Activated naive CD4-positive, alpha-beta T cell treated with anti-CD3 and anti-CD28 coated beads, Interleukin-2, amount 50 U/mL, for 24 hours (primary cell): ENCODE measurements around the gene TMEM151A.

Experiments used
- H3K27ac Mint-ChIP-seq: one replicate; pipeline ENCODE4 v1.8.0; 2021; ENCODE audit warnings: mild to moderate bottlenecking, mixed read lengths
- H3K27me3 Mint-ChIP-seq: one replicate; pipeline ENCODE4 v1.8.0; 2021; ENCODE audit warnings: mixed read lengths
- H3K36me3 Mint-ChIP-seq: one replicate; pipeline ENCODE4 v1.8.0; 2021; ENCODE audit warnings: mixed read lengths
- H3K4me1 Mint-ChIP-seq: one replicate; pipeline ENCODE4 v1.8.0; 2021; ENCODE audit warnings: mixed read lengths
- H3K4me3 Mint-ChIP-seq: one replicate; pipeline ENCODE4 v1.8.0; 2021; ENCODE audit warnings: mild to moderate bottlenecking, mixed read lengths
- H3K9me3 Mint-ChIP-seq: one replicate; pipeline ENCODE4 v1.8.0; 2021; ENCODE audit warnings: mixed read lengths

TMEM151A gene

DNA sequence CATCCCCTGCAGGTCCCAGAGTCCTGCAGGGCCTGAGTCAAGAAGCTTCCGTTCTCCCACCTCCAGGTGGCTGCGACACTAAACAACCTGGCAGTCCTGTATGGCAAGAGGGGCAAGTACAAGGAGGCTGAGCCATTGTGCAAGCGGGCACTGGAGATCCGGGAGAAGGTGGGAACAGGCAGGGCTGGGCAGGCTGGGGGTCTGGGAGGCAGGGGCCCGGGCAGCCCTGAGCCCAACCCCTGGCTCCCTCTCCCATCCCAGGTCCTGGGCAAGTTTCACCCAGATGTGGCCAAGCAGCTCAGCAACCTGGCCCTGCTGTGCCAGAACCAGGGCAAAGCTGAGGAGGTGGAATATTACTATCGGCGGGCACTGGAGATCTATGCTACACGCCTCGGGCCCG, 27.9 kb upstream of the TMEM151A start:
- H3K27ac Mint-ChIP-seq, result no peak overlapping the region
- H3K4me1 Mint-ChIP-seq, result peaks cover 23% of the 10 kb centered on the region
- H3K36me3 Mint-ChIP-seq, result peaks cover 8% of the 10 kb centered on the region
- H3K4me3 Mint-ChIP-seq, result no peak overlapping the region
- no peaks in the 10 kb centered on the region for H3K27me3 Mint-ChIP-seq
- H3K9me3 Mint-ChIP-seq, result no peaks in the 10 kb centered on the region

GRCh38 chr11:66264383-66264782, 27.3 kb upstream of the TMEM151A start:
- no peaks in the 10 kb centered on the region for H3K9me3 Mint-ChIP-seq
- peaks cover 4% of the 10 kb centered on the region for H3K36me3 Mint-ChIP-seq
- no peak overlapping the region for H3K27ac Mint-ChIP-seq
- H3K4me3 Mint-ChIP-seq, result no peak overlapping the region
- peaks cover 19% of the 10 kb centered on the region for H3K4me1 Mint-ChIP-seq
- H3K27me3 Mint-ChIP-seq, result no peaks in the 10 kb centered on the region

DNA sequence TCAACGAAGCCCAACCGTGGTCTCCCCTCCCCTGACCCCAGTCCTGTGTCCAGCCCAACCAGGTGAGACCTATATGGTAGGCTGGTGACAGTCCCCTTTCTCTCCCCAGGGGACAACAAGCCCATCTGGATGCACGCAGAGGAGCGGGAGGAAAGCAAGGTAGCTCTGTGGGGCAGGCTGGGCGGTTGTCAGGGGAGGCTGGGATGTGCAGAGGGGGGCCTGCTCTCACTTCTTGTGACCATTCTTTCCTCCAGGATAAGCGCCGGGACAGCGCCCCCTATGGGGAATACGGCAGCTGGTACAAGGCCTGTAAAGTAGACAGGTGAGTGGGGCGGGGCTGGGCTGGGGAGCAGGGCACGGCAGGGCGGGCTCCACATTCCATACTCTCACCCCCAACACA, 26.8 kb upstream of the TMEM151A start:
- no peaks in the 10 kb centered on the region for H3K9me3 Mint-ChIP-seq
- H3K27me3 Mint-ChIP-seq, result no peaks in the 10 kb centered on the region
- no peak overlapping the region for H3K4me3 Mint-ChIP-seq
- peaks cover 1% of the 10 kb centered on the region for H3K36me3 Mint-ChIP-seq
- no peak overlapping the region for H3K27ac Mint-ChIP-seq
- H3K4me1 Mint-ChIP-seq, result peaks cover 20% of the 10 kb centered on the region

GRCh38 chr11:66265531-66266377, 25.9 kb upstream of the TMEM151A start:
- H3K27ac Mint-ChIP-seq, result no peak overlapping the region

GRCh38 chr11:66266378-66267038, 25.2 kb upstream of the TMEM151A start:
- Mint-ChIP-seq H3K27ac (no peak overlapping the region), H3K4me3 (peak overlapping the region; percentile 95), H3K9me3 (no peaks in the 10 kb centered on the region), H3K36me3 (peaks cover 3% of the 10 kb centered on the region), H3K4me1 (peaks cover 31% of the 10 kb centered on the region), H3K27me3 (no peaks in the 10 kb centered on the region)

More at GRCh38 chr11:66265531-66266377, 25.9 kb upstream of the TMEM151A start:
- Mint-ChIP-seq H3K4me3 (no peak overlapping the region), H3K4me1 (peaks cover 29% of the 10 kb centered on the region), H3K9me3 (no peaks in the 10 kb centered on the region), H3K27me3 (no peaks in the 10 kb centered on the region), H3K36me3 (peaks cover 2% of the 10 kb centered on the region)

- no peaks in the 10 kb centered on the region for H3K27me3 Mint-ChIP-seq
- H3K9me3 Mint-ChIP-seq, result no peaks in the 10 kb centered on the region
- no peak overlapping the region for H3K27ac Mint-ChIP-seq
- H3K4me3 Mint-ChIP-seq, result peak overlapping the region; percentile 95
- peaks cover 5% of the 10 kb centered on the region for H3K36me3 Mint-ChIP-seq
- peaks cover 36% of the 10 kb centered on the region for H3K4me1 Mint-ChIP-seq
Observed at GRCh38 chr11:66267039-66267378, 24.7 kb upstream of the TMEM151A start.

GRCh38 chr11:66267379-66268243, 24.1 kb upstream of the TMEM151A start:
- H3K27me3 Mint-ChIP-seq, result no peaks in the 10 kb centered on the region
- no peaks in the 10 kb centered on the region for H3K9me3 Mint-ChIP-seq
- H3K4me1 Mint-ChIP-seq, result peaks cover 40% of the 10 kb centered on the region
- H3K4me3 Mint-ChIP-seq, result peak overlapping the region; percentile 95
- H3K36me3 Mint-ChIP-seq, result peaks cover 5% of the 10 kb centered on the region
- H3K27ac Mint-ChIP-seq, result peak overlapping the region; percentile 98

GRCh38 chr11:66268244-66268951, 23.3 kb upstream of the TMEM151A start, which contains the start of gene RAB1B:
RAB1B (plus strand) TSS chr11:66268639; CDS start chr11:66268680, 41 bp downstream.
- H3K4me1 Mint-ChIP-seq, result peaks cover 42% of the 10 kb centered on the region
- peaks cover 6% of the 10 kb centered on the region for H3K36me3 Mint-ChIP-seq
- H3K4me3 Mint-ChIP-seq, result peak within 1 kb of the TSS; percentile 95
- H3K27me3 Mint-ChIP-seq, result no peaks in the 10 kb centered on the region
- peak within 1 kb of the TSS; percentile 98 for H3K27ac Mint-ChIP-seq
- H3K9me3 Mint-ChIP-seq, result no peaks in the 10 kb centered on the region

GRCh38 chr11:66268952-66269905, 22.5 kb upstream of the TMEM151A start:
- H3K9me3 Mint-ChIP-seq, result no peaks in the 10 kb centered on the region
- H3K27me3 Mint-ChIP-seq, result no peaks in the 10 kb centered on the region
- peak overlapping the region; percentile 91 for H3K27ac Mint-ChIP-seq
- peaks cover 45% of the 10 kb centered on the region for H3K4me1 Mint-ChIP-seq
- H3K4me3 Mint-ChIP-seq, result peak overlapping the region; percentile 95
- H3K36me3 Mint-ChIP-seq, result peaks cover 10% of the 10 kb centered on the region

GRCh38 chr11:66271816-66272215, 19.9 kb upstream of the TMEM151A start:
- H3K27ac Mint-ChIP-seq, result no peak overlapping the region
- no peaks in the 10 kb centered on the region for H3K27me3 Mint-ChIP-seq
- H3K4me3 Mint-ChIP-seq, result no peak overlapping the region
- no peaks in the 10 kb centered on the region for H3K9me3 Mint-ChIP-seq
- H3K4me1 Mint-ChIP-seq, result peaks cover 44% of the 10 kb centered on the region
- peaks cover 8% of the 10 kb centered on the region for H3K36me3 Mint-ChIP-seq

DNA sequence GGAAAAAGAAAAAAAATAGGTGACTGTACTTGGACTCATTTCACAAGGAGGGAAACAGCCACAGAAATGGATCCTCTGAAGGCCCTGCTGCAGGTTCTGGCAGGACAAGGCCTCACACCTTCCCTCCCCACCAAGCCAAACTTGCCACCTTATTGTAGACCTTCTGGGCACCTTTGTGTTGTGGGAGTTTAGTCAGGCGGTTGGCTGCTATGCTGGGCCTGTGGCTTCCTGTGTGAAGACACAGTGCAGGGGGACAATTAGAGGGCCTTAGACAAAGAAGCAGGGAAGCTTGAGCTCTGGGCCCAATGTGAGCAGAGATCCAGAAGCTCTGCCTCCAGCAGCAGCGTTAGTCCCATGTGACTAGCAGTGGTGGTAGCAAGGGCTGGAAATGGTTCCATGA, 19.1 kb upstream of the TMEM151A start:
- no peaks in the 10 kb centered on the region for H3K27me3 Mint-ChIP-seq
- no peaks in the 10 kb centered on the region for H3K9me3 Mint-ChIP-seq
- peak overlapping the region; percentile 23 for H3K4me3 Mint-ChIP-seq
- H3K36me3 Mint-ChIP-seq, result peaks cover 8% of the 10 kb centered on the region
- H3K27ac Mint-ChIP-seq, result peak overlapping the region; percentile 77
- H3K4me1 Mint-ChIP-seq, result peaks cover 39% of the 10 kb centered on the region

DNA sequence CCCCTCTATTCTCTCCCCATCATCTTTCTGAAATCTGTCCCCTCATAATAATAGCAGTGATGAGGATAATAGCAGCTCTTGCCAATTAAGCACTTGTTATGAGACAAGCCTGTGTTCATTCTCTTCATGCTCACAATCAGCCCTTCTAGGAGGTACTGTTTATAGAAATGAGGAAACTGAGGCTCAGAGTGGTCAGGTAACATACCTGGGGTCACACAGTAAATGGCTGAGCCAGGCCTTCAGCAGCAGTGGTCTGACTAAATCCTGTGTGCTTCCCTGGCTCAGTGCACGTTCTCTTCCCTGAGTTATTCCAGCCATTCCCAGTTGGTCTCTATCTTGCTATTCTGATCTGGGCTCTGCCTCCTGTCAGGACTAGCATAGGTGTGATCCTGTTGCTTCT, 17.5 kb upstream of the TMEM151A start:
- H3K27me3 Mint-ChIP-seq, result no peaks in the 10 kb centered on the region
- no peak overlapping the region for H3K27ac Mint-ChIP-seq
- H3K36me3 Mint-ChIP-seq, result peaks cover 8% of the 10 kb centered on the region

DNA sequence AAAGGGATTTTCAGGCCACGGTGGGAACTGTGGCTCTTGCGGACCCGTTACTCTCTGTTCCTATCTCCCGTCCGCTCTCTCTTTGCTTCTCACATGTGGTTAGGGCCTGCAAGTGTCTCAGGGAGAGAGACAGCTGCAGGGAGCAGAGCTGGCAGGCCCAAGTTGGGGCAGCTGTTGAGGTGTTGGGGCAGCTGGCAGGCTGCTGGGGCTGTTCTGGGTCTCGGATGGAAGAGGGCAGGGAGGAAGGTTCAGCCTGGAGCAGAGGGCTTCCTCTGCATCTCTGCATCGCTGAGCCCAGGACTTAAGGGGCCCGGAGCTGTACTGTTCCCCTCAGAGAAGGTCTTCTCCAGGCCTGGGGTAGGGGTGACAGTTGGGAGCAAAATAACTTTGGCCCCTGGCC, 16.3 kb upstream of the TMEM151A start:
- Mint-ChIP-seq H3K4me1 (peaks cover 31% of the 10 kb centered on the region), H3K27ac (peak overlapping the region; percentile 65), H3K27me3 (no peaks in the 10 kb centered on the region), H3K36me3 (peaks cover 8% of the 10 kb centered on the region), H3K9me3 (no peaks in the 10 kb centered on the region), H3K4me3 (no peak overlapping the region)

More for the DNA sequence above, 17.5 kb upstream of the TMEM151A start:
- peaks cover 38% of the 10 kb centered on the region for H3K4me1 Mint-ChIP-seq
- H3K4me3 Mint-ChIP-seq, result no peak overlapping the region
- H3K9me3 Mint-ChIP-seq, result no peaks in the 10 kb centered on the region

- peaks cover under 1% of the 10 kb centered on the region for H3K27me3 Mint-ChIP-seq
- no peaks in the 10 kb centered on the region for H3K9me3 Mint-ChIP-seq
- no peak overlapping the region for H3K27ac Mint-ChIP-seq
- H3K36me3 Mint-ChIP-seq, result peaks cover 6% of the 10 kb centered on the region
- peaks cover 28% of the 10 kb centered on the region for H3K4me1 Mint-ChIP-seq
- no peak overlapping the region for H3K4me3 Mint-ChIP-seq
Observed at GRCh38 chr11:66275984-66276612, 15.6 kb upstream of the TMEM151A start.
